Hepatocyte (in vitro differentiated cells): ENCODE measurements around the gene MAP7. TPM values are rescaled to one million over a fixed set of nuclear protein-coding genes. Genes with fewer than 3 reads are reported as not detected.

Experiments
- DNase-seq: peaks from one replicate; pipeline ENCODE4 v3.0.0-alpha.2; 2016; ENCODE audit warnings: low spot score
- H2AFZ ChIP-seq: fragments of 200-600 bp; sonication (generic); 2 replicates; pipeline ENCODE4 v1.6.0; 2016; ENCODE audit warnings: antibody characterized with exemption, mild to moderate bottlenecking
- H3K27ac ChIP-seq: fragments of 200-600 bp; sonication (generic); 2 replicates; pipeline ENCODE4 v1.5.1; 2016; ENCODE audit warnings: mild to moderate bottlenecking
- H3K27me3 ChIP-seq: fragments of 200-600 bp; sonication (generic); 2 replicates; pipeline ENCODE4 v1.6.1; 2016
- H3K36me3 ChIP-seq: fragments of 200-600 bp; sonication (generic); replicated peaks from 2 replicates; pipeline ENCODE4 v1.5.1; 2016; ENCODE audit warnings: low read depth; ENCODE audit not compliant: insufficient read depth
- H3K4me1 ChIP-seq: fragments of 200-600 bp; sonication (generic); 2 replicates; pipeline ENCODE4 v1.5.1; 2016; ENCODE audit warnings: mild to moderate bottlenecking, moderate library complexity; ENCODE audit not compliant: insufficient read depth
- H3K4me2 ChIP-seq: fragments of 200-600 bp; sonication (generic); 2 replicates; pipeline ENCODE4 v1.6.0; 2016
- H3K4me3 ChIP-seq: fragments of 200-600 bp; sonication (generic); 2 replicates; pipeline ENCODE4 v1.5.1; 2016; ENCODE audit warnings: mild to moderate bottlenecking
- H3K79me2 ChIP-seq: fragments of 200-600 bp; sonication (generic); 2 replicates; pipeline ENCODE4 v1.6.0; 2017; ENCODE audit warnings: mild to moderate bottlenecking
- H3K9me2 ChIP-seq: fragments of 200-600 bp; sonication (generic); replicated peaks from 2 replicates; pipeline ENCODE4 v1.6.0; 2017; ENCODE audit warnings: mild to moderate bottlenecking; ENCODE audit not compliant: insufficient read depth
- H3K9me3 ChIP-seq: fragments of 200-600 bp; sonication (generic); 2 replicates; pipeline ENCODE4 v1.5.1; 2016; ENCODE audit warnings: low read depth, mild to moderate bottlenecking
- H4K20me1 ChIP-seq: fragments of 200-600 bp; sonication (generic); 2 replicates; pipeline ENCODE4 v1.6.0; 2016; ENCODE audit warnings: mild to moderate bottlenecking; ENCODE audit not compliant: insufficient read depth, poor library complexity, severe bottlenecking
- CTCF ChIP-seq: fragments of 200-600 bp; sonication (generic); IDR thresholded peaks from 2 replicates; pipeline ENCODE4 v1.5.1; 2016; ENCODE audit warnings: antibody characterized with exemption, mild to moderate bottlenecking; ENCODE audit not compliant: poor library complexity
- EZH2 ChIP-seq: fragments of 200-600 bp; sonication (generic); IDR thresholded peaks from 2 replicates; pipeline ENCODE4 v1.6.1; 2016; ENCODE audit warnings: antibody characterized with exemption, mild to moderate bottlenecking, borderline replicate concordance
- EZH2phosphoT487 ChIP-seq: fragments of 200-600 bp; sonication (generic); IDR thresholded peaks from one replicate; pipeline ENCODE4 v1.6.1; 2018; ENCODE audit warnings: antibody characterized with exemption, mild to moderate bottlenecking, low read depth, moderate library complexity; ENCODE audit not compliant: unreplicated experiment, severe bottlenecking
- WGBS: methylation state at CpG from one replicate; pipeline ENCODE4 v1.1.6; 2016; ENCODE audit warnings: low lambda C conversion rate; ENCODE audit errors: missing lambda C conversion rate; 5-methylcytosine and 5-hydroxymethylcytosine counted together
- polyA plus RNA-seq: library from polyadenylated mRNA; unstranded; fragments of >200 nt; fragmentation: Nextera tagmentation; extraction: Ambion mirVana; gene quantifications from 2 replicates; pipeline ENCODE4 v1.2.1, GENCODE V29; 2016
- total RNA-seq: library from RNA; depleted of rRNA; stranded (reverse); fragments of >200 nt; gene quantifications from 2 replicates; pipeline ENCODE4 v1.2.3, GENCODE V29; 2014

MAP7 gene
- total and polyA plus RNA-seq, 2 experiments from 2014 or later, result 13.4 to 22.9 TPM

- H3K4me3 ChIP-seq, result no peak overlapping the region
- H3K79me2 ChIP-seq, result no peaks in the 10 kb centered on the region
- no peaks in the 10 kb centered on the region for H3K9me2 ChIP-seq
- DNase-seq, result no peak
- no peaks in the 10 kb centered on the region for H3K36me3 ChIP-seq
- no peak overlapping the region for H2AFZ ChIP-seq
- H4K20me1 ChIP-seq, result no peaks in the 10 kb centered on the region
- 97% methylated on average over 2 of the region's 2 CpGs for WGBS
- H3K4me2 ChIP-seq, result no peak overlapping the region
- H3K4me1 ChIP-seq, result no peaks in the 10 kb centered on the region
- no peaks in the 10 kb centered on the region for H3K9me3 ChIP-seq
- TF ChIP-seq EZH2phosphoT487 (no peak), CTCF (no peak)
- no peak overlapping the region for H3K27ac ChIP-seq
- H3K27me3 ChIP-seq, result no peaks in the 10 kb centered on the region
These were observed 188.4 kb downstream of the MAP7 start for GRCh38 chr6:136361787-136362186.

- H3K36me3 ChIP-seq, result no peaks in the 10 kb centered on the region
- no peaks in the 10 kb centered on the region for H3K9me2 ChIP-seq
- TF ChIP-seq EZH2 (no peak), CTCF (no peak), EZH2phosphoT487 (no peak)
- no peaks in the 10 kb centered on the region for H3K27me3 ChIP-seq
- H3K9me3 ChIP-seq, result no peaks in the 10 kb centered on the region
- no peaks in the 10 kb centered on the region for H3K4me1 ChIP-seq
- no peak for DNase-seq
- 97% methylated on average over 18 of the region's 30 CpGs for WGBS
- no peaks in the 10 kb centered on the region for H3K79me2 ChIP-seq
- no peaks in the 10 kb centered on the region for H4K20me1 ChIP-seq
- no peak overlapping the region for H3K4me3 ChIP-seq
- no peak overlapping the region for H3K4me2 ChIP-seq
- no peak overlapping the region for H2AFZ ChIP-seq
- no peak overlapping the region for H3K27ac ChIP-seq
These were observed 189.4 kb downstream of the MAP7 start for GRCh38 chr6:136360783-136361182.

GRCh38 chr6:136359851-136360250 is 190.4 kb downstream of the MAP7 start:
- Histone ChIP-seq H3K79me2 (no peaks in the 10 kb centered on the region), H3K4me3 (no peak overlapping the region), H3K9me3 (no peaks in the 10 kb centered on the region), H3K27me3 (no peaks in the 10 kb centered on the region), H2AFZ (no peak overlapping the region), H3K36me3 (no peaks in the 10 kb centered on the region), H3K4me1 (no peaks in the 10 kb centered on the region), H3K4me2 (no peak overlapping the region), H4K20me1 (no peaks in the 10 kb centered on the region), H3K27ac (no peak overlapping the region), H3K9me2 (no peaks in the 10 kb centered on the region)
- TF ChIP-seq EZH2 (no peak), EZH2phosphoT487 (no peak), CTCF (no peak)
- DNase-seq, result no peak
- 78% methylated on average over 6 of the region's 6 CpGs for WGBS

GRCh38 chr6:136351518-136352110 is 198.6 kb downstream of the MAP7 start:
- DNase-seq, result no peak
- TF ChIP-seq EZH2phosphoT487 (no peak), EZH2 (no peak), CTCF (no peak)
- H3K27me3 ChIP-seq, result no peaks in the 10 kb centered on the region
- no peaks in the 10 kb centered on the region for H3K9me3 ChIP-seq
- H3K4me3 ChIP-seq, result no peak overlapping the region
- H3K36me3 ChIP-seq, result no peaks in the 10 kb centered on the region
- H3K79me2 ChIP-seq, result no peaks in the 10 kb centered on the region
- no peaks in the 10 kb centered on the region for H4K20me1 ChIP-seq
- no peak overlapping the region for H2AFZ ChIP-seq
- H3K4me2 ChIP-seq, result no peak overlapping the region
- H3K4me1 ChIP-seq, result no peaks in the 10 kb centered on the region
- H3K27ac ChIP-seq, result no peak overlapping the region
- 19% methylated on average over 2 of the region's 2 CpGs for WGBS
- no peaks in the 10 kb centered on the region for H3K9me2 ChIP-seq
